Urinary bladder (tissue), 4 donors: ENCODE data around the gene RPL11. TPM values are rescaled to one million over a fixed set of nuclear protein-coding genes. Genes with fewer than 3 reads are reported as not detected.

Source experiments
- DNase-seq: peaks from one replicate; pipeline ENCODE4 v3.0.0-alpha.2; 2015; ENCODE audit errors: extremely low spot score
- H3K27ac ChIP-seq: one replicate; pipeline ENCODE4 v1.5.1; 2013; ENCODE audit warnings: low read depth, mild to moderate bottlenecking, moderate library complexity
- H3K36me3 ChIP-seq: one replicate; pipeline ENCODE4 v1.6.1; 2013; ENCODE audit warnings: mild to moderate bottlenecking, moderate library complexity; ENCODE audit not compliant: insufficient read depth
- H3K4me1 ChIP-seq: one replicate; pipeline ENCODE4 v1.6.1; 2013; ENCODE audit warnings: mild to moderate bottlenecking, moderate library complexity; ENCODE audit not compliant: insufficient read depth
- H3K4me3 ChIP-seq: one replicate; pipeline ENCODE4 v1.5.1; 2013; ENCODE audit warnings: low read depth, low read length
- WGBS: extraction: QIAGEN DNeasy Blood & Tissue Kit; methylation state at CpG from one replicate; pipeline ENCODE4 v1.1.7; 2013; 5-methylcytosine and 5-hydroxymethylcytosine counted together
- polyA plus RNA-seq: library from polyadenylated mRNA; stranded (reverse); fragments of 200-250 nt; gene quantifications from one replicate; pipeline ENCODE4 v1.2.3, GENCODE V29; 2013
- total RNA-seq: library from RNA; depleted of rRNA; stranded (reverse); fragments of >200 nt; gene quantifications from one replicate; pipeline ENCODE4 v1.2.3, GENCODE V29; 2014
- donor health status: healthy with polysubstance abuse.
- donor health status: healthy.

RPL11 gene
- total and polyA plus RNA-seq, 2 donors: 959 to 2,380 TPM

- Histone ChIP-seq H3K27ac (no peak overlapping the region), H3K4me1 (no peaks in the 10 kb centered on the region), H3K4me3 (no peak overlapping the region), H3K36me3 (peaks cover 12% of the 10 kb centered on the region)
- WGBS: 58% methylated on average over 6 of the region's 6 CpGs
- DNase-seq: no peak
Measured at GRCh38 chr1:23696335-23696989, 4.9 kb downstream of the RPL11 start.

GRCh38 chr1:23698466-23698865, 6.9 kb downstream of the RPL11 start:
- 79% methylated on average over 5 of the region's 5 CpGs for WGBS
- Histone ChIP-seq H3K27ac (no peak overlapping the region), H3K4me1 (no peaks in the 10 kb centered on the region), H3K36me3 (peaks cover 12% of the 10 kb centered on the region), H3K4me3 (no peak overlapping the region)
- no peak for DNase-seq

GRCh38 chr1:23699280-23700179, 7.9 kb downstream of the RPL11 start:
- peaks cover 8% of the 10 kb centered on the region for H3K36me3 ChIP-seq
- DNase-seq: no peak
- 87% methylated on average over 7 of the region's 7 CpGs for WGBS
- no peak overlapping the region for H3K4me3 ChIP-seq
- H3K27ac ChIP-seq: no peak overlapping the region
- no peaks in the 10 kb centered on the region for H3K4me1 ChIP-seq

GRCh38 chr1:23701310-23701709, 9.7 kb downstream of the RPL11 start:
- 95% methylated on average over 2 of the region's 2 CpGs for WGBS
- no peak overlapping the region for H3K4me3 ChIP-seq
- DNase-seq: no peak
- peaks cover 3% of the 10 kb centered on the region for H3K36me3 ChIP-seq
- H3K4me1 ChIP-seq: no peaks in the 10 kb centered on the region
- H3K27ac ChIP-seq: no peak overlapping the region

GRCh38 chr1:23701996-23702395, 10.4 kb downstream of the RPL11 start:
- Histone ChIP-seq H3K4me3 (no peak overlapping the region), H3K27ac (no peak overlapping the region), H3K4me1 (no peaks in the 10 kb centered on the region), H3K36me3 (peaks cover 3% of the 10 kb centered on the region)
- WGBS: 55% methylated on average over 5 of the region's 5 CpGs
- no peak for DNase-seq

GRCh38 chr1:23704834-23705495, 13.4 kb downstream of the RPL11 start:
- peaks cover 2% of the 10 kb centered on the region for H3K36me3 ChIP-seq

GRCh38 chr1:23709229-23709628, 17.6 kb downstream of the RPL11 start:
- no peak for DNase-seq
- WGBS: 92% methylated on average over 4 of the region's 4 CpGs

More at GRCh38 chr1:23704834-23705495, 13.4 kb downstream of the RPL11 start:
- Histone ChIP-seq H3K27ac (no peak overlapping the region), H3K4me1 (no peaks in the 10 kb centered on the region), H3K4me3 (no peak overlapping the region)
- DNase-seq: no peak
- 79% methylated on average over 6 of the region's 6 CpGs for WGBS

GRCh38 chr1:23718482-23718881, 26.9 kb downstream of the RPL11 start:
- Histone ChIP-seq H3K4me3 (no peak overlapping the region), H3K27ac (no peak overlapping the region), H3K4me1 (no peaks in the 10 kb centered on the region), H3K36me3 (no peaks in the 10 kb centered on the region)
- no peak for DNase-seq
- WGBS: 69% methylated on average over 3 of the region's 3 CpGs

More at GRCh38 chr1:23709229-23709628, 17.6 kb downstream of the RPL11 start:
- Histone ChIP-seq H3K4me1 (no peaks in the 10 kb centered on the region), H3K4me3 (no peak overlapping the region), H3K27ac (no peak overlapping the region), H3K36me3 (peaks cover 2% of the 10 kb centered on the region)

GRCh38 chr1:23719162-23719820, 27.7 kb downstream of the RPL11 start:
- no peaks in the 10 kb centered on the region for H3K36me3 ChIP-seq
- no peak overlapping the region for H3K27ac ChIP-seq
- DNase-seq: no peak
- H3K4me1 ChIP-seq: no peaks in the 10 kb centered on the region
- no peak overlapping the region for H3K4me3 ChIP-seq
- WGBS: 82% methylated on average over 3 of the region's 3 CpGs

GRCh38 chr1:23720256-23720995, 28.8 kb downstream of the RPL11 start:
- H3K4me1 ChIP-seq: no peaks in the 10 kb centered on the region
- H3K4me3 ChIP-seq: no peak overlapping the region
- DNase-seq: no peak
- no peaks in the 10 kb centered on the region for H3K36me3 ChIP-seq
- WGBS: 84% methylated on average over 10 of the region's 10 CpGs
- no peak overlapping the region for H3K27ac ChIP-seq

GRCh38 chr1:23722652-23723051, 31.0 kb downstream of the RPL11 start:
- Histone ChIP-seq H3K27ac (no peak overlapping the region), H3K4me1 (no peaks in the 10 kb centered on the region), H3K4me3 (no peak overlapping the region), H3K36me3 (no peaks in the 10 kb centered on the region)
- 79% methylated on average over 3 of the region's 3 CpGs for WGBS
- DNase-seq: no peak

GRCh38 chr1:23726686-23727085, 35.1 kb downstream of the RPL11 start:
- H3K4me1 ChIP-seq: no peaks in the 10 kb centered on the region
- no peak overlapping the region for H3K4me3 ChIP-seq
- H3K36me3 ChIP-seq: no peaks in the 10 kb centered on the region
- WGBS: 91% methylated on average over 2 of the region's 2 CpGs
- DNase-seq: no peak
- H3K27ac ChIP-seq: no peak overlapping the region

GRCh38 chr1:23727362-23727811, 35.8 kb downstream of the RPL11 start:
- H3K4me3 ChIP-seq: no peak overlapping the region
- peak overlapping the region; percentile 82 for H3K27ac ChIP-seq
- no peaks in the 10 kb centered on the region for H3K4me1 ChIP-seq
- no peak for DNase-seq
- H3K36me3 ChIP-seq: no peaks in the 10 kb centered on the region
- WGBS: 49% methylated on average over 9 of the region's 9 CpGs
